ENCODE results near the gene CIT. TPM values are rescaled to one million over a fixed set of nuclear protein-coding genes. Genes with fewer than 3 reads are reported as not detected.

Gene CIT
- total and polyA plus RNA-seq, 10 of the 15 experiments (the other 5 are each of a cell fraction or from before 2014, with no cell fraction given), result 1.0 to 38.2 (median 14.9) TPM

GRCh38 chr12:119672194-119672593 is 204.9 kb downstream of the CIT start:
- POLR2A ChIA-PET, result interaction anchor here (5.4 kb wide), 1 partner anchor 9 kb away, joined by 54 read pairs; no protein-coding TSS in a partner anchor
- Histone ChIP-seq H3K9me3 (replicated peaks; ENCODE audit: control insufficient read depth, insufficient read depth, low read length) (no peaks in the 10 kb centered on the region), H3K79me2 (ENCODE audit: control insufficient read depth, insufficient read depth, low read length) (peaks cover 40% of the 10 kb centered on the region), H3K9ac (ENCODE audit: control insufficient read depth, insufficient read depth, low read length) (no peak overlapping the region), H2AFZ (ENCODE audit: control insufficient read depth, low read depth, low read length) (no peak overlapping the region), H4K20me1 (ENCODE audit: control insufficient read depth, insufficient read depth) (no peaks in the 10 kb centered on the region), H3K4me2 (ENCODE audit: control insufficient read depth, insufficient read depth) (no peak overlapping the region), H3K27ac (ENCODE audit: control insufficient read depth, insufficient read depth) (no peak overlapping the region), H3K36me3 (ENCODE audit: control insufficient read depth in 2 of 2, insufficient read depth in 2 of 2, low read length in 1 of 2) (peaks cover 19 to 35% of the 10 kb centered on the region in 2 experiments), H3K27me3 (replicated peaks in 1 of 2; ENCODE audit: control insufficient read depth in 2 of 2, insufficient read depth in 2 of 2, low read length in 1 of 2) (no peaks in the 10 kb centered on the region), H3K4me1 (ENCODE audit: control insufficient read depth, insufficient read depth, low read length) (peaks cover 4% of the 10 kb centered on the region), H3K4me3 (0 out of 2 replicates have a peak overlapping the region, but pooled peaks have one; percentile 12)
- no peak for ATAC-seq
- CTCF ChIA-PET, result interaction anchor here (1.0 to 7.2 kb wide), 3 partner anchors 11 to 316 kb away, joined by 3 to 91 read pairs (median 4); no protein-coding TSS in a partner anchor
- FAIRE-seq, result no peak
- 100% methylated on average over 8 of the region's 8 CpGs for WGBS (ENCODE audit: insufficient coverage, insufficient replicate concordance, low lambda C conversion rate, missing lambda C conversion rate)
- in situ Hi-C loops (cut with MboI), result loop anchor here (25.0 kb wide), 1 partner anchor 1535 kb away; the partner anchor contains the start of gene PEBP1
- TF ChIP-seq SPI1 (IDR thresholded peaks at IDR 0.05; ENCODE audit: borderline replicate concordance, insufficient read depth, low read depth, low read length), result no peak
- no peak for TF ChIP-seq CBFB (IDR thresholded peaks at IDR 0.05; ENCODE audit: low read depth)
- TF ChIP-seq POLR2AphosphoS2 (IDR thresholded peaks at IDR 0.05; ENCODE audit: low read depth, low read length), result no peak
- TF ChIP-seq ZBTB33 (IDR thresholded peaks at IDR 0.05), result no peak
- no peak for TF ChIP-seq POU2F2 (IDR thresholded peaks at IDR 0.05; ENCODE audit: borderline replicate concordance, low read depth, low read length)
- no peak for TF ChIP-seq ZNF384 (IDR thresholded peaks at IDR 0.05; ENCODE audit: borderline replicate concordance, low read depth, low read length)
- TF ChIP-seq MYB (IDR thresholded peaks at IDR 0.05; ENCODE audit: borderline replicate concordance, low read depth, low read length), result no peak
- RAD21 ChIA-PET (ENCODE audit: unreplicated experiment), result interaction anchor here (0.9 kb wide), 1 partner anchor 9 kb away, joined by 3 read pairs; no protein-coding TSS in a partner anchor
- BruUV-seq (replicated peaks), result no TSS peak
- SMC1A ChIA-PET (ENCODE audit: uncharacterized antibody, unreplicated experiment), result interaction anchor here (1.6 to 6.9 kb wide), 2 partner anchors 9 to 56 kb away, joined by 6 to 83 read pairs; no protein-coding TSS in a partner anchor
- intact Hi-C loops (cut with micrococcal nuclease; ENCODE audit: unreplicated experiment), result no loop called here
- DNase-seq (ENCODE audit: low read depth, low spot score), result no peak
